Thyroid gland (tissue), 4 donors: ENCODE results near the gene ADAMTS16. TPM values are rescaled to one million over a fixed set of nuclear protein-coding genes. Genes with fewer than 3 reads are reported as not detected.

Experiments used
- DNase-seq, 2 donors: peaks; one replicate each; pipeline ENCODE4 v3.0.0-alpha.2; 2019
- H3K27ac ChIP-seq, 3 donors: fragments of 200-600 bp; sonication (generic); 1 replicate in 2 of 3; 2 replicates in 1 of 3; pipeline ENCODE4 v1.5.1; 2016 to 2019; ENCODE audit warnings: mild to moderate bottlenecking in 1 of 3, moderate library complexity in 1 of 3
- H3K27me3 ChIP-seq: fragments of 200-600 bp; sonication (generic); one replicate; pipeline ENCODE4 v1.5.1; 2019
- H3K36me3 ChIP-seq, 2 donors: fragments of 200-600 bp; sonication (generic); one replicate each; pipeline ENCODE4 v1.5.1; 2016 to 2019
- H3K4me1 ChIP-seq, 2 donors: fragments of 200-600 bp; sonication (generic); one replicate each; pipeline ENCODE4 v1.5.1; 2017 to 2019
- H3K4me3 ChIP-seq, 3 donors: fragments of 200-600 bp; sonication (generic); replicated peaks in 1 of 3; 1 replicate in 2 of 3; 2 replicates in 1 of 3; pipeline ENCODE4 v1.5.1; 2016; ENCODE audit warnings: mild to moderate bottlenecking in 1 of 3
- H3K9me3 ChIP-seq: fragments of 200-600 bp; sonication (generic); one replicate; pipeline ENCODE4 v1.5.1; 2017
- POLR2A ChIP-seq, 2 donors: fragments of 450-650 bp; IDR thresholded peaks; one replicate each; pipeline ENCODE4 v1.6.1; 2017; ENCODE audit warnings: antibody characterized with exemption in 2 of 2, mild to moderate bottlenecking in 2 of 2, moderate library complexity in 1 of 2
- WGBS, 2 donors: methylation state at CpG; one replicate each; pipeline ENCODE4 v1.1.5; 2017; 5-methylcytosine and 5-hydroxymethylcytosine counted together
- intact Hi-C: fragments of 100-400 bp; cut with DNase I; formaldehyde crosslinking; loops from one replicate; pipeline ENCODE4 v1.15.1; 2023
- total RNA-seq, 4 donors: library from RNA; depleted of rRNA; stranded (reverse); fragments of >200 nt; gene quantifications; one replicate each; pipeline ENCODE4 v1.2.3, GENCODE V29; 2016
- TF ChIP-seq, protein P1 (sequence below), 6 experiments: fragments of 200-600 bp in 3 of 6; fragments of 450-650 bp in 3 of 6; sonication (generic) in 3 of 6; IDR thresholded peaks; one replicate each; pipeline ENCODE4 v1.5.1; 2016 to 2019; ENCODE audit warnings: antibody characterized with exemption in 6 of 6, mild to moderate bottlenecking in 2 of 6, inconsistent platforms in 1 of 6, moderate library complexity in 1 of 6

ADAMTS16 gene
- total RNA-seq, 4 donors from 2014 or later = 0.11 to 1.0 (median 0.16) TPM

DNA sequence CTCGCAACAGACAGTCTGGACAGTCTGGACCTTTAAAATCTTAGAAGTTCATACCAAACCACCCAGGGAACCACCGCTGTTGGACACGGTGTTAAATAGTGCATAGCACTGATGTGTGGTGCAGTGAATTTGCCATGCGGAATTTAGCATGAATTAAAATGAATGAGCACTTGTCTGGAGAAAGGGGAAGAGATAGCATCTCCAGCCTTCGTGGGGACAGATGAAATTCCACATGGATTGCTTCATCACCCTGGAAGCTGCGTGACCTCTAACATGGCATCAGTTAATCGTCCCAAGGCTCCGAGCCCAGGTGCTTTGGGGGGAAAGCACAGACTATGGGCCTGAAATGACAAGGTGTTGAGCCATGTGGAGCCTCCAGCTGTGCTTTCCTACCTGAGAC, 91.4 kb downstream of the ADAMTS16 start:
- intact Hi-C loops = no loop called here
- no peaks in the 10 kb centered on the region for H3K27me3 ChIP-seq
- 79 to 81% methylated on average over 8 of the region's 8 CpGs for WGBS, 2 donors

DNA sequence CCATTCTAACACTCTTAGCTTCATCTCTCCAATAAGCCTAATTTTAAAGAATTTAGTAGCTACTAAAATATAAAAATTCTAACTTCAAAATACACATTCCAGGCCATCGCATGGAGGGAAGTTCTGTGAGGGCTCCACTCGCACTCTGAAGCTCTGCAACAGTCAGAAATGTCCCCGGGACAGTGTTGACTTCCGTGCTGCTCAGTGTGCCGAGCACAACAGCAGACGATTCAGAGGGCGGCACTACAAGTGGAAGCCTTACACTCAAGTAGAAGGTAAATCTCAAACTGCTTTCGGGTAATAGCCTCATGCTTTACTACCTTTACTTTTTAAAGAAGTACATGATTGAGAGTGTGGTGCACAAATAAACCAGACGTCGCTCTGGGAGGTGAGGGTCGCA, 94.8 kb downstream of the ADAMTS16 start:
- no peaks in the 10 kb centered on the region for H3K9me3 ChIP-seq
- H3K36me3 ChIP-seq = no peaks in the 10 kb centered on the region
- no peak overlapping the region for H3K27ac ChIP-seq
- DNase-seq = no peak
- TF ChIP-seq, protein P1, sequence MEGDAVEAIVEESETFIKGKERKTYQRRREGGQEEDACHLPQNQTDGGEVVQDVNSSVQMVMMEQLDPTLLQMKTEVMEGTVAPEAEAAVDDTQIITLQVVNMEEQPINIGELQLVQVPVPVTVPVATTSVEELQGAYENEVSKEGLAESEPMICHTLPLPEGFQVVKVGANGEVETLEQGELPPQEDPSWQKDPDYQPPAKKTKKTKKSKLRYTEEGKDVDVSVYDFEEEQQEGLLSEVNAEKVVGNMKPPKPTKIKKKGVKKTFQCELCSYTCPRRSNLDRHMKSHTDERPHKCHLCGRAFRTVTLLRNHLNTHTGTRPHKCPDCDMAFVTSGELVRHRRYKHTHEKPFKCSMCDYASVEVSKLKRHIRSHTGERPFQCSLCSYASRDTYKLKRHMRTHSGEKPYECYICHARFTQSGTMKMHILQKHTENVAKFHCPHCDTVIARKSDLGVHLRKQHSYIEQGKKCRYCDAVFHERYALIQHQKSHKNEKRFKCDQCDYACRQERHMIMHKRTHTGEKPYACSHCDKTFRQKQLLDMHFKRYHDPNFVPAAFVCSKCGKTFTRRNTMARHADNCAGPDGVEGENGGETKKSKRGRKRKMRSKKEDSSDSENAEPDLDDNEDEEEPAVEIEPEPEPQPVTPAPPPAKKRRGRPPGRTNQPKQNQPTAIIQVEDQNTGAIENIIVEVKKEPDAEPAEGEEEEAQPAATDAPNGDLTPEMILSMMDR (IDR thresholded peaks at IDR 0.05) = no peak
- TF ChIP-seq POLR2A (IDR thresholded peaks at IDR 0.05) = no peak
- no peaks in the 10 kb centered on the region for H3K4me1 ChIP-seq
- WGBS, 2 donors = 83 to 89% methylated on average over 11 of the region's 11 CpGs
- H3K27me3 ChIP-seq = no peaks in the 10 kb centered on the region
- intact Hi-C loops = no loop called here
- H3K4me3 ChIP-seq = no peak overlapping the region

More for the DNA sequence above, 91.4 kb downstream of the ADAMTS16 start:
- Histone ChIP-seq H3K9me3 (no peaks in the 10 kb centered on the region), H3K4me1 (no peaks in the 10 kb centered on the region), H3K27ac (no peak overlapping the region), H3K36me3 (no peaks in the 10 kb centered on the region), H3K4me3 (no peak overlapping the region)
- DNase-seq = no peak
- TF ChIP-seq, protein P1 (IDR thresholded peaks at IDR 0.05) = no peak
- no peak for TF ChIP-seq POLR2A (IDR thresholded peaks at IDR 0.05)

DNA sequence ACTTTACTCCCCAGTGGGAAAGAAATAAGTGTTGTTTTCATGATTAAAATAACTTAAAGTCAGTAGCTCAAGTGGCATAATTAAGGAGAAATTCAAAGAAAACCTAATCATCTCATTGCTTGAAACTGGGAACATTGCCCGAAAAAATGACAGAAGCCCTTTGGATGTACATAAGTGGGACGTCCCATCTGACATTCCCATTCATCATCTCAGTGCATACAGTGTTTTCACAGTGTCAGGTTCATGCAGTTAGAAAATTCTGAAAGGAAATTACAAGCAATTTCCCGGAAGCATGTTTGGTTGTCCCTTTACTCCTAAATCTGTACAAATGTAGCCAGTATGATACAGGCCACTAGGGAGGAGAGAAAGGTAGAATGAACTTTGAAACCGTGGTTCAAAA, 95.6 kb downstream of the ADAMTS16 start:
- H3K4me3 ChIP-seq = no peak overlapping the region
- H3K36me3 ChIP-seq = no peaks in the 10 kb centered on the region
- H3K4me1 ChIP-seq = no peaks in the 10 kb centered on the region
- TF ChIP-seq, protein P1 (IDR thresholded peaks at IDR 0.05) = no peak
- TF ChIP-seq POLR2A (IDR thresholded peaks at IDR 0.05) = no peak
- no peaks in the 10 kb centered on the region for H3K9me3 ChIP-seq
- DNase-seq = no peak
- H3K27ac ChIP-seq = no peak overlapping the region
- no peaks in the 10 kb centered on the region for H3K27me3 ChIP-seq
- intact Hi-C loops = no loop called here
- 67 to 78% methylated on average over 4 of the region's 4 CpGs for WGBS, 2 donors

DNA sequence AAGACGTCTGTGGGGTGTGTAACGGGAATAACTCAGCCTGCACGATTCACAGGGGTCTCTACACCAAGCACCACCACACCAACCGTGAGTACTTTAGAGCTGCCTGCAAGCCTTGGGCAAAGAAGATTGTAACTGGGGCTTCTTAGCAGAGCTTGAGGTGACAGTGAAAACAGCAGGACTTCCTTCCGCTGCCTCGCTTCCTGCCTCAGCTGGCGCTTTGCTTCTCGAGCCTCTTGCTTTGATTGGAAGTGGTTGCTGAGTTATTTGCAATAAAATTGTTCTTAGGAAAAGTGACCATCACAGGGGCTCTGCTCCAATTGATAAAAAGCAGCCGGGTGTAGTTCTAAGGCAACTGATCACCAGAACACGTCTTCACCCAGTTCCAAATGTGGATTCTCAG, 99.1 kb downstream of the ADAMTS16 start:
- Histone ChIP-seq H3K27ac (no peak overlapping the region), H3K4me1 (no peaks in the 10 kb centered on the region), H3K4me3 (no peak overlapping the region), H3K27me3 (no peaks in the 10 kb centered on the region), H3K36me3 (no peaks in the 10 kb centered on the region), H3K9me3 (no peaks in the 10 kb centered on the region)
- DNase-seq = no peak
- WGBS, 2 donors = 77 to 83% methylated on average over 10 of the region's 10 CpGs
- TF ChIP-seq, protein P1 (IDR thresholded peaks at IDR 0.05) = no peak
- no peak for TF ChIP-seq POLR2A (IDR thresholded peaks at IDR 0.05)
- intact Hi-C loops = no loop called here

- Histone ChIP-seq H3K27ac (no peak overlapping the region), H3K36me3 (no peaks in the 10 kb centered on the region), H3K9me3 (no peaks in the 10 kb centered on the region), H3K4me1 (no peaks in the 10 kb centered on the region), H3K27me3 (no peaks in the 10 kb centered on the region), H3K4me3 (no peak overlapping the region)
- no peak for TF ChIP-seq POLR2A (IDR thresholded peaks at IDR 0.05)
- TF ChIP-seq, protein P1 (IDR thresholded peaks at IDR 0.05) = no peak
- no peak for DNase-seq
- WGBS, 2 donors = 93 to 98% methylated on average over 7 to 8 of the region's 8 CpGs
- intact Hi-C loops = no loop called here
These were observed 100.1 kb downstream of the ADAMTS16 start for GRCh38 chr5:5240234-5240633.
